Amniotic epithelial cell (primary cell): ENCODE data around the gene OSR1.
"Not testable (repeated sequence)": the region's sequence is repeated elsewhere in the genome, so short reads cannot be mapped to it uniquely, and the experiment has no call there.

Experiments
- DNase-seq: peaks from one replicate; pipeline ENCODE4 v3.0.0-alpha.2; 2010; ENCODE audit warnings: low read depth

The OSR1 gene

GRCh38 chr2:19358242-19359020 is at the start of gene OSR1:
Gene OSR1, minus strand, starts transcription at chr2:19358623. Its CDS starts 4,818 bp downstream, at chr2:19353805.
- peak; percentile 65 for DNase-seq

GRCh38 chr2:19403785-19404184 is 45.4 kb upstream of the OSR1 start:
- no peak for DNase-seq

- DNase-seq: no peak
Observed at GRCh38 chr2:19392191-19392590, 33.8 kb upstream of the OSR1 start.

GRCh38 chr2:19389469-19389868 is 31.0 kb upstream of the OSR1 start:
- DNase-seq: not testable (repeated sequence)

- no peak for DNase-seq
Observed at GRCh38 chr2:19380532-19380931, 22.1 kb upstream of the OSR1 start.

- no peak for DNase-seq
Observed at GRCh38 chr2:19378939-19379338, 20.5 kb upstream of the OSR1 start.

- no peak for DNase-seq
Observed at GRCh38 chr2:19377717-19378116, 19.3 kb upstream of the OSR1 start.

GRCh38 chr2:19373352-19373751 is 14.9 kb upstream of the OSR1 start:
- DNase-seq: no peak

- peak; percentile 74 for DNase-seq
Observed at GRCh38 chr2:19371996-19372582, 13.7 kb upstream of the OSR1 start.

- DNase-seq: peak; percentile 53
Observed at GRCh38 chr2:19369341-19369955, 11.0 kb upstream of the OSR1 start.

- DNase-seq: no peak
Observed at GRCh38 chr2:19368760-19369159, 10.3 kb upstream of the OSR1 start.

- DNase-seq: peak; percentile 93
Observed at GRCh38 chr2:19367326-19367725, 8.9 kb upstream of the OSR1 start.

- DNase-seq: no peak
Observed at GRCh38 chr2:19365126-19365525, 6.7 kb upstream of the OSR1 start.

GRCh38 chr2:19364014-19364413 is 5.6 kb upstream of the OSR1 start:
- DNase-seq: no peak

- no peak for DNase-seq
Observed at GRCh38 chr2:19363474-19363778, 5.0 kb upstream of the OSR1 start.

GRCh38 chr2:19362755-19363473 is 4.5 kb upstream of the OSR1 start:
- DNase-seq: peak; percentile 72

GRCh38 chr2:19362094-19362754 is 3.8 kb upstream of the OSR1 start:
- peak; percentile 19 for DNase-seq

GRCh38 chr2:19361325-19361990 is 3.0 kb upstream of the OSR1 start:
- peak; percentile 19 for DNase-seq

GRCh38 chr2:19360966-19361321 is 2.5 kb upstream of the OSR1 start:
- DNase-seq: no peak

- DNase-seq: no peak
Observed at GRCh38 chr2:19360266-19360965, 2.0 kb upstream of the OSR1 start.

- DNase-seq: no peak
Observed at GRCh38 chr2:19359456-19359855, 1.0 kb upstream of the OSR1 start.
